ENCODE results near the gene DHX58.
"Not testable (repeated sequence)": the region's sequence is repeated elsewhere in the genome, so short reads cannot be mapped to it uniquely, and the experiment has no call there.

Gene DHX58

DNA sequence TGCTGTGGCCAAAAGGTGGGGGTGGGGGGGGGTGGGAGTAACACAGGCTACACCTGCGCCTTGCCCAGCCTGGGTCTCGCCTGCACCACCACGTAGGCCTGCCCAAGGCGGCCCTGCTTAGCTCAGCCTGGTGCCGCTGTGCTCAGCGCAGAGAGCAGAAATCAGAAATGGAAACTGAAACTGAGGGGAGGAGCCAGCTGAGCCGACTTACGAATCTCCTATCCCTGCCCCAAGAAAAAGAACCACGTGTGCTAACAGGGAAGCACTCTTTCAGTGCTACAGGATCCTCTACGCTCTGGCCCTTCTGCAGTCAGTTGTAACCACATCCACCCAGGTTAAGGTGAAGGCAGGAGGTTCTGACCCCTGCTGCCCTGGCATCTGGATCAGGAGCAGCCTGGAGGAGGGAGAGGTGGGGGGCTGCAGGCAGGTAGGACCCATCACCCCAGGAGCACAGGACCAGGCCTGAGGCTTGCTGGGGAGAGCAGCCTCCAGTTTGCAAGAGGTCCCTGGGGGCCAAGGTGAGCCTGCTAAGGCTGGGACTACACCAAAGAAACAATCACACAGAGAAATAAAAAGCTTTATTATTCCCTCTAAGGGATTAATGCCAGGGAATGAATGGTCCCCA, at the start of gene DHX58:
DHX58 (minus strand) TSS at position 163 of the 625 bp plus-strand sequence. CDS start 822 bp downstream, outside the sequence.
- Histone ChIP-seq H3K9me3 (no peaks in the 10 kb centered on the region), H3K36me3 (peaks cover 43% of the 10 kb centered on the region), H3K4me1 (peaks cover 40% of the 10 kb centered on the region), H3K9ac (peak within 1 kb of the TSS; percentile 80), H3K27ac (peak within 1 kb of the TSS; percentile 80), H3K4me3 (peak within 1 kb of the TSS; percentile 62), H4K20me1 (no peaks in the 10 kb centered on the region), H3K27me3 (no peaks in the 10 kb centered on the region), H3K4me2 (peak within 1 kb of the TSS; percentile 93)
- no peak for TF ChIP-seq Cebpa-rat (IDR thresholded peaks at IDR 0.05)

GRCh38 chr17:42160531-42160910, 48.0 kb upstream of the DHX58 start:
- peaks cover 40% of the 10 kb centered on the region for H3K4me1 ChIP-seq
- TF ChIP-seq Cebpa-rat (IDR thresholded peaks at IDR 0.05): no peak

DNA sequence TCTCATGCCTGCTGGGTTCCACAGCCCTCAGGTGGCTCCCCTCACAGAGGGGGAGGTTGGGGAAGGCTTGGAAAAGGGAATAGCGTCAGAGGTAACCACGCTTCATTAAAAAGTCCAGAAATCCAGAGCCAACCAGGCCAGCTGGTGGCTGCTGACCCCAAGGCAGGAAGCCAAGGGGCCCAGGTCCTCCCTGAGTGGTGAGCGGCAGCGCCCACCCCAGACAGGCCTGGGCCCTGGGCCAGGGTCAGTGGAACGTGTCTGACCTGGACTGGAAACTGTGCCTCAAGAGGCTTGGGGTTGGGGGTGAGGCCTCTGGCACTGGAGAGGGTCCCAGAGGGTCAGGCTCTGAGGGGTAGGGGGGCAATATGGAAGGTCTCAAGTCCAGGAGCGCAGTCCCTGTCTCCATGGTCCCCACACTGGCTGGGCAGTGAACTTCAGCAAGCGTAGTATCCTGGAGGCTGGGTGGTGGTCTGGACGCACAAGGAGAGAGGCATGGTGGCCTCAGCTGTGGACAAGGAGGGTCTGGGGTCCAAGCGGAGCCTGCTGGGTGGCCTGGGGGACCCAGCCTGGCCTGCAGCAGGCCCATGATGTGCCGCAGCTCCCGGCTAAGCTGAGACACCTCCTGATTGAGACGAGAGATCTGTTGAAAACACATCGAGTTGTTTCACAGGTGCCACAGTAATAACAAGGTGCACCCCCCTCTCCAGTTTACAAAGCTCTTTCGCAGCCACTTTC, 47.4 kb upstream of the DHX58 start:
- Histone ChIP-seq H3K36me3 (no peaks in the 10 kb centered on the region), H3K9me3 (no peaks in the 10 kb centered on the region), H3K4me3 (no peak overlapping the region), H3K27ac (peak overlapping the region; percentile 65), H3K4me2 (peak overlapping the region; percentile 71), H4K20me1 (no peaks in the 10 kb centered on the region), H3K27me3 (no peaks in the 10 kb centered on the region), H3K4me1 (peaks cover 44% of the 10 kb centered on the region), H3K9ac (peak overlapping the region; percentile 38; the same call in 1 of the 2 replicates)
- no peak for TF ChIP-seq Cebpa-rat (IDR thresholded peaks at IDR 0.05)

More at GRCh38 chr17:42160531-42160910, 48.0 kb upstream of the DHX58 start:
- Histone ChIP-seq H3K27ac (peak overlapping the region; percentile 65; the same call in 1 of the 2 replicates), H3K36me3 (no peaks in the 10 kb centered on the region), H3K4me2 (peak overlapping the region; percentile 71), H3K9me3 (no peaks in the 10 kb centered on the region), H4K20me1 (no peaks in the 10 kb centered on the region), H3K27me3 (no peaks in the 10 kb centered on the region), H3K4me3 (no peak overlapping the region), H3K9ac (peak overlapping the region; percentile 38; the same call in 1 of the 2 replicates)

- peak overlapping the region; percentile 60; the same call in 1 of the 2 replicates for H3K27ac ChIP-seq
- H3K9me3 ChIP-seq: no peaks in the 10 kb centered on the region
- TF ChIP-seq Cebpa-rat (IDR thresholded peaks at IDR 0.05): no peak
- H3K4me3 ChIP-seq: peak overlapping the region; percentile 98
- H3K9ac ChIP-seq: peak overlapping the region; percentile 68; the same call in 1 of the 2 replicates
- H3K36me3 ChIP-seq: peaks cover 23% of the 10 kb centered on the region
- peaks cover 41% of the 10 kb centered on the region for H4K20me1 ChIP-seq
- H3K4me2 ChIP-seq: peak overlapping the region; percentile 66
- H3K27me3 ChIP-seq: no peaks in the 10 kb centered on the region
- peaks cover 56% of the 10 kb centered on the region for H3K4me1 ChIP-seq
These were observed 43.1 kb upstream of the DHX58 start for GRCh38 chr17:42155614-42156045.

- no peaks in the 10 kb centered on the region for H3K9me3 ChIP-seq
- H3K4me1 ChIP-seq: peaks cover 41% of the 10 kb centered on the region
- H3K36me3 ChIP-seq: peaks cover 36% of the 10 kb centered on the region
- H3K4me2 ChIP-seq: peak overlapping the region; percentile 94
- H4K20me1 ChIP-seq: peaks cover 56% of the 10 kb centered on the region
- no peaks in the 10 kb centered on the region for H3K27me3 ChIP-seq
- peak overlapping the region; percentile 96 for H3K9ac ChIP-seq
- H3K4me3 ChIP-seq: peak overlapping the region; percentile 98
- TF ChIP-seq Cebpa-rat (IDR thresholded peaks at IDR 0.05): no peak
- peak overlapping the region; percentile 91 for H3K27ac ChIP-seq
These were observed 41.6 kb upstream of the DHX58 start for GRCh38 chr17:42153919-42154742.

DNA sequence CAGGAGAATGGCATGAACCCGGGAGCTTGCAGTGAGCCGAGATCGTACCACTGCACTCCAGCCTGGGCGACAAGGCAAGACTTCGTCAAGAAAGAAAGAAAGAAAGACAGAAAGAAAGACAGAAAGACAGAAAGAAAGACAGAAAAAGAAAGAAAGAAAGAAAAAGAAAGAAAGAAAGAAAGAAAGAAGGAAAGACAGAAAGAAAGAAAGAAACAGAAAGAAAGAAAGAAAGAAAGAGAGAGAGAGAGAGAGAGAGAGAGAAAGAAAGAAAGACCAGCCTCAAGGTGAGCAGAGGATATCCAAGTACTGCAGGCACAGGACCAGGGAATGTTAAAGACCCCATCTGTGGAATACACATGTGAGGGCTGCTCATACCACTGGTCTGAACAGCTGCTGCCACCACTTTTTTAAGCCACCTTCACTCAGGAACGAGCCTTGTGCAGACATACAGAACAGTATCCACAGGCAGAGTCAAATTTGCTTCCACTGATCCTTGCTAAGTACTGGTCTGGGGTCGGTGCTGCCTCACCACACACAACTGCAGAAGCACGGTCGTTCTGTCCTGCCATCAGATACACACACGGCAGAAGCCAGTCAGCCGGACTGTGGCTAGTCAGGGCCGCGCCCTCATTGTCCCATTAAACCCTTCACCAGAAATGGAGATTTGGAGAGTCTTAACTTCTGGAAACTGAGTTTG, 34.5 kb upstream of the DHX58 start:
- Histone ChIP-seq H3K4me1 (peaks cover 26% of the 10 kb centered on the region), H3K9me3 (no peaks in the 10 kb centered on the region), H3K36me3 (peaks cover 93% of the 10 kb centered on the region), H3K27me3 (no peaks in the 10 kb centered on the region), H3K4me2 (no peak overlapping the region), H3K4me3 (no peak overlapping the region), H3K9ac (no peak overlapping the region), H3K27ac (no peak overlapping the region), H4K20me1 (peaks cover 100% of the 10 kb centered on the region)
- no peak for TF ChIP-seq Cebpa-rat (IDR thresholded peaks at IDR 0.05)

DNA sequence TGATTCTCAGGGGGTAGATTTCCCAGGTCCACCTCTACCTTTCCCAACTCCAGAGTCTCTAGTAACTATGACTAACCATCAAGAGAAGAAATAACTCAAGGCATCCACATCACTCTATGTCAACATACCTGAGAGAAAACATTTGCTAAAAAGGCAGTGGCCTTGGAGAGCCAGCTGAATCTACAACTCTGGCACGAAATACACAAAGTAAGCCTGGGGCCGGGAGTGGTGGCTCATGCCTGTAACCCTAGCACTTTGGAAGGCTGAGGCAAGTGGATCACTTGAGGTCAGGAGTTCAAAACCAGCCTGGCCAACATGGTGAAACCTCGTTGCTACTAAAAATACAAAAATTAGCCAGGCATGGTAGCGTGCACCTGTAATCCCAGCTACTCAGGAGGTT, 30.6 kb upstream of the DHX58 start:
- not testable (repeated sequence) for H3K9me3 ChIP-seq, H3K27me3 ChIP-seq, H3K4me3 ChIP-seq
- Histone ChIP-seq H4K20me1 (peaks cover 99% of the 10 kb centered on the region), H3K9ac (0 out of 2 replicates have a peak overlapping the region, but pooled peaks have one; percentile 40), H3K36me3 (peaks cover 93% of the 10 kb centered on the region), H3K27ac (0 out of 2 replicates have a peak overlapping the region, but pooled peaks have one; percentile 4), H3K4me2 (peak overlapping the region; percentile 44), H3K4me1 (peaks cover 38% of the 10 kb centered on the region)

DNA sequence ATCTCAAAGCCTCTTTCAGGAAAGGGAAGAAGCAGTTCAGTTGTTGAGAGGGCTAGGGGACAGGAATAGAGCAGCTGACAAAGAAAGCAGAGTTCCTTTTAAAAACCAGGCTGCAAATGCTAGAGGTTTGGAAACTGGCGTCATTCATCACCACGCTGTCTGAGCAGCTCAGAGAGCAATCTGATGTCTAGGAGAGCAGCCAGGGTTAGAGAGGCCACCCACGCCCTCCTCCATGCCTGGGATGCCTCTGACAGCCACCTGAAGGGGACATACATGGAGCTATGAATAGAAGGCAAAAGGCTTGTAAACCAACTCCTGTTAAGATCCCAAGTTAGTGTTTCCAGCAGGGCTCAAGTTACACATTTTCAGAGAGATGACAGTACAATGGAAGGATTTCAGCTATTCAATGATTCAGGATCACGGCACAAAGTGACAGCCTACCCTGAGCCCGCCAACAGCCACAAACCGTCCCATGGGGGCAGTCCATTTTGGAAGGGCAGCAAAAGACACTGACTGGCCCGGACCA, 29.9 kb upstream of the DHX58 start:
- H3K27ac ChIP-seq: peak overlapping the region; percentile 4; the same call in 1 of the 2 replicates
- peaks cover 93% of the 10 kb centered on the region for H3K36me3 ChIP-seq

GRCh38 chr17:42141382-42141781, 28.9 kb upstream of the DHX58 start:
- Histone ChIP-seq H3K9ac (no peak overlapping the region), H3K9me3 (no peaks in the 10 kb centered on the region), H4K20me1 (peaks cover 99% of the 10 kb centered on the region), H3K4me1 (peaks cover 41% of the 10 kb centered on the region), H3K27me3 (no peaks in the 10 kb centered on the region), H3K36me3 (peaks cover 92% of the 10 kb centered on the region), H3K4me3 (no peak overlapping the region), H3K27ac (0 out of 2 replicates have a peak overlapping the region, but pooled peaks have one; percentile 13), H3K4me2 (peak overlapping the region; percentile 44)
- TF ChIP-seq Cebpa-rat (IDR thresholded peaks at IDR 0.05): no peak

More for the DNA sequence above, 29.9 kb upstream of the DHX58 start:
- H3K4me3 ChIP-seq: no peak overlapping the region
- peak overlapping the region; percentile 40; the same call in 1 of the 2 replicates for H3K9ac ChIP-seq
- no peaks in the 10 kb centered on the region for H3K9me3 ChIP-seq
- peaks cover 99% of the 10 kb centered on the region for H4K20me1 ChIP-seq
- peak overlapping the region; percentile 44 for H3K4me2 ChIP-seq
- no peak for TF ChIP-seq Cebpa-rat (IDR thresholded peaks at IDR 0.05)
- H3K4me1 ChIP-seq: peaks cover 38% of the 10 kb centered on the region
- H3K27me3 ChIP-seq: no peaks in the 10 kb centered on the region

GRCh38 chr17:42140690-42141089, 28.2 kb upstream of the DHX58 start:
- H3K4me3 ChIP-seq, H3K9me3 ChIP-seq, H3K9ac ChIP-seq, H3K27me3 ChIP-seq, H3K4me2 ChIP-seq: not testable (repeated sequence)
- peaks cover 99% of the 10 kb centered on the region for H4K20me1 ChIP-seq
- H3K27ac ChIP-seq: 0 out of 2 replicates have a peak overlapping the region, but pooled peaks have one; percentile 13
- peaks cover 48% of the 10 kb centered on the region for H3K4me1 ChIP-seq
- peaks cover 92% of the 10 kb centered on the region for H3K36me3 ChIP-seq
